Keratinocyte (primary cell): ENCODE measurements around the gene MICAL3. TPM values are rescaled to one million over a fixed set of nuclear protein-coding genes. Genes with fewer than 3 reads are reported as not detected.
"Not testable (repeated sequence)": the region's sequence is repeated elsewhere in the genome, so short reads cannot be mapped to it uniquely, and the experiment has no call there.

Source experiments
- DNase-seq: peaks from one replicate; pipeline ENCODE4 v3.0.0-alpha.2; 2011; ENCODE audit warnings: low read depth, missing footprints, low spot score
- FAIRE-seq: peaks from 2 replicates; lab custom pipeline; 2011; peaks lifted over from hg19 to GRCh38; lab: Jason Lieb, UNC
- H2AFZ ChIP-seq: 2 replicates; pipeline ENCODE4 v1.6.0; 2012; ENCODE audit warnings: low read length, control low read depth, inconsistent platforms; ENCODE audit not compliant: control insufficient read depth
- H3K27ac ChIP-seq: 2 replicates; pipeline ENCODE4 v1.5.1; 2011; ENCODE audit warnings: low read length; ENCODE audit not compliant: control insufficient read depth, insufficient read depth
- H3K27me3 ChIP-seq: 3 replicates; pipeline ENCODE4 v1.6.0; 2011; ENCODE audit warnings: low read length; ENCODE audit not compliant: control insufficient read depth, insufficient read depth; ENCODE audit errors: extremely low read depth
- H3K36me3 ChIP-seq, 2 experiments: 2 replicates in 1 of 2; 3 replicates in 1 of 2; pipeline ENCODE4 v1.5.1; 2011; ENCODE audit warnings: low read length in 2 of 2, mild to moderate bottlenecking in 1 of 2; ENCODE audit not compliant: control insufficient read depth in 2 of 2, insufficient read depth in 2 of 2; ENCODE audit errors: extremely low read depth in 1 of 2
- H3K4me1 ChIP-seq: 3 replicates; pipeline ENCODE4 v1.5.1; 2011; ENCODE audit warnings: low read length; ENCODE audit not compliant: control insufficient read depth, insufficient read depth; ENCODE audit errors: extremely low read depth
- H3K4me2 ChIP-seq: 3 replicates; pipeline ENCODE4 v1.6.0; 2011; ENCODE audit warnings: low read depth, low read length; ENCODE audit not compliant: control insufficient read depth, insufficient read depth; ENCODE audit errors: extremely low read depth
- H3K4me3 ChIP-seq, 3 experiments: fragments of 200-600 bp in 1 of 3; sonication (generic) in 1 of 3; 2 replicates in 2 of 3; 3 replicates in 1 of 3; pipeline ENCODE4 v1.5.1; 2011 to 2016; ENCODE audit warnings: low read length in 3 of 3, mild to moderate bottlenecking in 3 of 3, control low read depth in 2 of 3, inconsistent platforms in 1 of 3, low read depth in 1 of 3, mixed read lengths in 1 of 3, mixed run types in 1 of 3, moderate library complexity in 1 of 3; ENCODE audit not compliant: control insufficient read depth in 2 of 3, insufficient read depth in 2 of 3; ENCODE audit errors: extremely low read depth in 1 of 3
- H3K79me2 ChIP-seq: 2 replicates; pipeline ENCODE4 v1.6.0; 2012; ENCODE audit warnings: low read length; ENCODE audit not compliant: control insufficient read depth, insufficient read depth
- H3K9ac ChIP-seq: 3 replicates; pipeline ENCODE4 v1.6.0; 2011; ENCODE audit warnings: low read length; ENCODE audit not compliant: control insufficient read depth, insufficient read depth; ENCODE audit errors: extremely low read depth
- H3K9me1 ChIP-seq: 3 replicates; pipeline ENCODE4 v1.6.0; 2011; ENCODE audit warnings: low read length; ENCODE audit not compliant: control insufficient read depth, insufficient read depth; ENCODE audit errors: extremely low read depth
- H3K9me3 ChIP-seq: 2 replicates; pipeline ENCODE4 v1.5.1; 2012; ENCODE audit warnings: low read depth, low read length; ENCODE audit not compliant: control insufficient read depth
- H4K20me1 ChIP-seq: 3 replicates; pipeline ENCODE4 v1.6.0; 2011; ENCODE audit warnings: low read length; ENCODE audit not compliant: control insufficient read depth, insufficient read depth; ENCODE audit errors: extremely low read depth
- CTCF ChIP-seq, 3 experiments: IDR thresholded peaks in 1 of 3; conservative IDR thresholded peaks in 1 of 3; optimal IDR thresholded peaks in 1 of 3; 2 replicates in 2 of 3; 3 replicates in 1 of 3; pipeline versions ENCODE3 to v1.5.1; 2011; ENCODE audit warnings: low read length in 3 of 3, mild to moderate bottlenecking in 3 of 3, moderate library complexity in 2 of 3, control low read depth in 1 of 3, inconsistent platforms in 1 of 3; ENCODE audit not compliant: insufficient read depth in 2 of 3; ENCODE audit errors: extremely low read depth in 1 of 3
- EZH2 ChIP-seq: IDR thresholded peaks from one replicate; pipeline ENCODE4 v1.6.1; 2012; ENCODE audit warnings: inconsistent platforms, mild to moderate bottlenecking, low read length, moderate library complexity
- dilution Hi-C: fragments of 300-500 bp; cut with MboI; formaldehyde crosslinking; loops from one replicate; pipeline ENCODE4 v1.7.0; 2020; ENCODE audit warnings: low sequenced_read_pairs; ENCODE audit not compliant: extremely low pct_ligation_motif_present
- polyA plus RNA-seq, 5 experiments: library from polyadenylated mRNA; depleted of rRNA in 3 of 5; stranded (reverse) in 3 of 5; stranded (forward) in 1 of 5; unstranded in 1 of 5; fragments of >200 nt; gene quantifications; 1 replicate in 1 of 5; 2 replicates in 3 of 5; 3 replicates in 1 of 5; pipeline versions ENCODE4 v1.2.1 to v1.2.3, GENCODE V29; 2011 to 2012; ENCODE audit warnings: missing spikeins in 2 of 5, low read depth in 1 of 5, low replicate concordance in 1 of 5

The MICAL3 gene
- polyA plus RNA-seq, 1 donor (not counting 4 experiments of a cell fraction or from before 2014, with no cell fraction given) = 27.9 TPM

GRCh38 chr22:17767233-17768065, 256.9 kb downstream of the MICAL3 start:
- Histone ChIP-seq H3K27ac (no peak overlapping the region), H3K9ac (no peak overlapping the region), H3K4me3 (no peak overlapping the region), H3K4me2 (no peak overlapping the region), H2AFZ (no peak overlapping the region), H3K79me2 (peaks cover 9% of the 10 kb centered on the region), H3K36me3 (no peaks in the 10 kb centered on the region), H3K9me1 (no peaks in the 10 kb centered on the region), H3K9me3 (no peaks in the 10 kb centered on the region), H3K27me3 (no peaks in the 10 kb centered on the region), H4K20me1 (peaks cover 6% of the 10 kb centered on the region), H3K4me1 (peaks cover 4% of the 10 kb centered on the region)
- no peak for TF ChIP-seq CTCF (optimal IDR thresholded peaks at IDR 0.05 in 1 of 3, IDR thresholded peaks at IDR 0.05 in 1 of 3, conservative IDR thresholded peaks at IDR 0.05 in 1 of 3; ENCODE audit: extremely low read depth in 1 of 3, insufficient read depth in 2 of 3, low read length in 3 of 3)
- no peak for TF ChIP-seq EZH2
- dilution Hi-C loops = no loop called here
- no peak for FAIRE-seq
- DNase-seq = no peak

- H3K4me3 ChIP-seq, DNase-seq, H3K27me3 ChIP-seq, H3K79me2 ChIP-seq, H3K9me1 ChIP-seq, H4K20me1 ChIP-seq, H3K4me2 ChIP-seq, H3K9me3 ChIP-seq, H3K4me1 ChIP-seq, dilution Hi-C loops, H2AFZ ChIP-seq, H3K36me3 ChIP-seq, FAIRE-seq, H3K9ac ChIP-seq, H3K27ac ChIP-seq: not testable (repeated sequence)
These were observed 259.5 kb downstream of the MICAL3 start for GRCh38 chr22:17764852-17765251.
